ENCODE results near the gene WDR26. TPM values are rescaled to one million over a fixed set of nuclear protein-coding genes. Genes with fewer than 3 reads are reported as not detected.
A peak's percentile ranks its signal among the peaks of the same experiment; 100 is the strongest.
"Not testable (repeated sequence)": the region's sequence is repeated elsewhere in the genome, so short reads cannot be mapped to it uniquely, and the experiment has no call there.

The WDR26 gene
- total RNA-seq, 2 donors from 2014 or later: 87.7 to 103 TPM

- Mint-ChIP-seq H3K9me3 (no peaks in the 10 kb centered on the region), H3K4me1 (ENCODE audit: low read depth in 2 of 2) (peaks cover 41 to 45% of the 10 kb centered on the region in 2 donors), H3K36me3 (peaks cover 22% of the 10 kb centered on the region), H3K27me3 (no peaks in the 10 kb centered on the region), H3K27ac (peak overlapping the region; percentile 79 to 87), H3K4me3 (peak overlapping the region; percentile 82)
- DNase-seq (ENCODE audit: low spot score) (peak; percentile 63), ATAC-seq (no peak)
Observed at GRCh38 chr1:224430511-224431113, 4.0 kb downstream of the WDR26 start.

GRCh38 chr1:224429616-224430326, 4.8 kb downstream of the WDR26 start:
- Mint-ChIP-seq H3K36me3 (peaks cover 26% of the 10 kb centered on the region), H3K9me3 (no peaks in the 10 kb centered on the region), H3K4me3 (no peak overlapping the region), H3K4me1 (ENCODE audit: low read depth in 2 of 2) (peaks cover 46 to 47% of the 10 kb centered on the region in 2 donors), H3K27me3 (no peaks in the 10 kb centered on the region), H3K27ac (peak overlapping the region; percentile 76 to 79)
- no peak for ATAC-seq
- DNase-seq (ENCODE audit: low spot score): no peak

- not testable (repeated sequence) for H3K27me3 Mint-ChIP-seq; H3K9me3 Mint-ChIP-seq; DNase-seq (ENCODE audit: low spot score); ATAC-seq
- peak overlapping the region; percentile 62 to 76 for H3K27ac Mint-ChIP-seq
- H3K36me3 Mint-ChIP-seq: peaks cover 26% of the 10 kb centered on the region
- peak overlapping the region; percentile 16 for H3K4me3 Mint-ChIP-seq
- H3K4me1 Mint-ChIP-seq (ENCODE audit: low read depth in 2 of 2): peaks cover 48 to 49% of the 10 kb centered on the region in 2 donors
Observed at GRCh38 chr1:224428713-224429112, 5.9 kb downstream of the WDR26 start.

GRCh38 chr1:224427346-224427745, 7.3 kb downstream of the WDR26 start:
- Mint-ChIP-seq H3K36me3 (peaks cover 24% of the 10 kb centered on the region), H3K27me3 (no peaks in the 10 kb centered on the region), H3K27ac (peak overlapping the region in 1 of 2 donors; percentile 33), H3K9me3 (no peaks in the 10 kb centered on the region), H3K4me3 (no peak overlapping the region), H3K4me1 (ENCODE audit: low read depth in 2 of 2) (peaks cover 36 to 38% of the 10 kb centered on the region in 2 donors)
- DNase-seq (ENCODE audit: low spot score): no peak
- ATAC-seq: no peak

GRCh38 chr1:224426869-224427268, 7.7 kb downstream of the WDR26 start:
- ATAC-seq; H3K27me3 Mint-ChIP-seq; DNase-seq (ENCODE audit: low spot score); H3K9me3 Mint-ChIP-seq; H3K4me3 Mint-ChIP-seq: not testable (repeated sequence)
- peaks cover 28% of the 10 kb centered on the region for H3K36me3 Mint-ChIP-seq
- peaks cover 32 to 38% of the 10 kb centered on the region in 2 donors for H3K4me1 Mint-ChIP-seq (ENCODE audit: low read depth in 2 of 2)
- H3K27ac Mint-ChIP-seq: peak overlapping the region in 1 of 2 donors; percentile 33

- no peaks in the 10 kb centered on the region for H3K27me3 Mint-ChIP-seq
- no peak overlapping the region for H3K4me3 Mint-ChIP-seq
- DNase-seq (ENCODE audit: low spot score) (no peak), ATAC-seq (no peak)
- no peaks in the 10 kb centered on the region for H3K9me3 Mint-ChIP-seq
- peaks cover 20 to 30% of the 10 kb centered on the region in 2 donors for H3K4me1 Mint-ChIP-seq (ENCODE audit: low read depth in 2 of 2)
- H3K36me3 Mint-ChIP-seq: peaks cover 27% of the 10 kb centered on the region
- H3K27ac Mint-ChIP-seq: peak overlapping the region; percentile 50 to 69
Observed at GRCh38 chr1:224425279-224425884, 9.2 kb downstream of the WDR26 start.

GRCh38 chr1:224420106-224420505, 14.5 kb downstream of the WDR26 start:
- Mint-ChIP-seq H3K27me3 (no peaks in the 10 kb centered on the region), H3K27ac (no peak overlapping the region), H3K9me3 (no peaks in the 10 kb centered on the region), H3K4me1 (ENCODE audit: low read depth in 2 of 2) (peaks cover 11 to 17% of the 10 kb centered on the region in 2 donors), H3K4me3 (no peak overlapping the region), H3K36me3 (peaks cover 45% of the 10 kb centered on the region)
- no peak for DNase-seq (ENCODE audit: low spot score)
- ATAC-seq: no peak

GRCh38 chr1:224411766-224412165, 22.8 kb downstream of the WDR26 start:
- no peaks in the 10 kb centered on the region for H3K27me3 Mint-ChIP-seq
- peaks cover 16% of the 10 kb centered on the region for H3K36me3 Mint-ChIP-seq
- H3K9me3 Mint-ChIP-seq: no peaks in the 10 kb centered on the region
- DNase-seq (ENCODE audit: low spot score): no peak
- ATAC-seq: peak; percentile 43 to 72
- no peak overlapping the region for H3K4me3 Mint-ChIP-seq
- H3K4me1 Mint-ChIP-seq (ENCODE audit: low read depth in 2 of 2): peaks cover 12 to 13% of the 10 kb centered on the region in 2 donors
- H3K27ac Mint-ChIP-seq: peak overlapping the region in 1 of 2 donors; percentile 51

GRCh38 chr1:224408294-224408590, 26.4 kb downstream of the WDR26 start:
- H3K27me3 Mint-ChIP-seq: no peaks in the 10 kb centered on the region
- peaks cover 16% of the 10 kb centered on the region for H3K36me3 Mint-ChIP-seq
- no peak overlapping the region for H3K4me3 Mint-ChIP-seq
- no peaks in the 10 kb centered on the region for H3K9me3 Mint-ChIP-seq
- ATAC-seq (no peak), DNase-seq (ENCODE audit: low spot score) (no peak)
- H3K4me1 Mint-ChIP-seq (ENCODE audit: low read depth in 2 of 2): peaks cover 19% of the 10 kb centered on the region in 2 donors
- H3K27ac Mint-ChIP-seq: peak overlapping the region in 1 of 2 donors; percentile 1

- Mint-ChIP-seq H3K9me3 (no peaks in the 10 kb centered on the region), H3K4me1 (ENCODE audit: low read depth in 2 of 2) (peaks cover 19% of the 10 kb centered on the region in 2 donors), H3K4me3 (no peak overlapping the region), H3K36me3 (peaks cover 16% of the 10 kb centered on the region), H3K27ac (peak overlapping the region in 1 of 2 donors; percentile 1), H3K27me3 (no peaks in the 10 kb centered on the region)
- no peak for ATAC-seq
- no peak for DNase-seq (ENCODE audit: low spot score)
Observed at GRCh38 chr1:224407571-224408293, 26.9 kb downstream of the WDR26 start.

- no peak for DNase-seq (ENCODE audit: low spot score)
- no peak for ATAC-seq
- peaks cover 16% of the 10 kb centered on the region for H3K36me3 Mint-ChIP-seq
- no peaks in the 10 kb centered on the region for H3K27me3 Mint-ChIP-seq
- H3K9me3 Mint-ChIP-seq: no peaks in the 10 kb centered on the region
- H3K4me3 Mint-ChIP-seq: no peak overlapping the region
- H3K27ac Mint-ChIP-seq: peak overlapping the region; percentile 7 to 9
- peaks cover 19 to 21% of the 10 kb centered on the region in 2 donors for H3K4me1 Mint-ChIP-seq (ENCODE audit: low read depth in 2 of 2)
Observed at GRCh38 chr1:224406216-224406615, 28.4 kb downstream of the WDR26 start.

GRCh38 chr1:224405604-224405970, 29.0 kb downstream of the WDR26 start:
- no peak overlapping the region for H3K4me3 Mint-ChIP-seq
- peaks cover 19 to 21% of the 10 kb centered on the region in 2 donors for H3K4me1 Mint-ChIP-seq (ENCODE audit: low read depth in 2 of 2)
- H3K27me3 Mint-ChIP-seq: no peaks in the 10 kb centered on the region
- H3K27ac Mint-ChIP-seq: peak overlapping the region; percentile 7 to 9
- H3K9me3 Mint-ChIP-seq: no peaks in the 10 kb centered on the region
- DNase-seq (ENCODE audit: low spot score): no peak
- H3K36me3 Mint-ChIP-seq: peaks cover 16% of the 10 kb centered on the region
- ATAC-seq: no peak

- H3K9me3 Mint-ChIP-seq: no peaks in the 10 kb centered on the region
- no peaks in the 10 kb centered on the region for H3K27me3 Mint-ChIP-seq
- ATAC-seq: no peak
- DNase-seq (ENCODE audit: low spot score): no peak
- peaks cover 19 to 21% of the 10 kb centered on the region in 2 donors for H3K4me1 Mint-ChIP-seq (ENCODE audit: low read depth in 2 of 2)
- peaks cover 16% of the 10 kb centered on the region for H3K36me3 Mint-ChIP-seq
- H3K4me3 Mint-ChIP-seq: no peak overlapping the region
- H3K27ac Mint-ChIP-seq: peak overlapping the region in 1 of 2 donors; percentile 9
Observed at GRCh38 chr1:224404916-224405603, 29.5 kb downstream of the WDR26 start.

Data from natural killer cell treated with Interleukin-12 subunit alpha and Interleukin-12 subunit beta and Interleukin-15 and Interleukin-18, amount 100 ng/mL, for 72 hours (primary cell).